Measurements from ENCODE around the gene STARD7.
"Not testable (repeated sequence)": the region's sequence is repeated elsewhere in the genome, so short reads cannot be mapped to it uniquely, and the experiment has no call there.

The STARD7 gene, protein sequence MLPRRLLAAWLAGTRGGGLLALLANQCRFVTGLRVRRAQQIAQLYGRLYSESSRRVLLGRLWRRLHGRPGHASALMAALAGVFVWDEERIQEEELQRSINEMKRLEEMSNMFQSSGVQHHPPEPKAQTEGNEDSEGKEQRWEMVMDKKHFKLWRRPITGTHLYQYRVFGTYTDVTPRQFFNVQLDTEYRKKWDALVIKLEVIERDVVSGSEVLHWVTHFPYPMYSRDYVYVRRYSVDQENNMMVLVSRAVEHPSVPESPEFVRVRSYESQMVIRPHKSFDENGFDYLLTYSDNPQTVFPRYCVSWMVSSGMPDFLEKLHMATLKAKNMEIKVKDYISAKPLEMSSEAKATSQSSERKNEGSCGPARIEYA

DNA sequence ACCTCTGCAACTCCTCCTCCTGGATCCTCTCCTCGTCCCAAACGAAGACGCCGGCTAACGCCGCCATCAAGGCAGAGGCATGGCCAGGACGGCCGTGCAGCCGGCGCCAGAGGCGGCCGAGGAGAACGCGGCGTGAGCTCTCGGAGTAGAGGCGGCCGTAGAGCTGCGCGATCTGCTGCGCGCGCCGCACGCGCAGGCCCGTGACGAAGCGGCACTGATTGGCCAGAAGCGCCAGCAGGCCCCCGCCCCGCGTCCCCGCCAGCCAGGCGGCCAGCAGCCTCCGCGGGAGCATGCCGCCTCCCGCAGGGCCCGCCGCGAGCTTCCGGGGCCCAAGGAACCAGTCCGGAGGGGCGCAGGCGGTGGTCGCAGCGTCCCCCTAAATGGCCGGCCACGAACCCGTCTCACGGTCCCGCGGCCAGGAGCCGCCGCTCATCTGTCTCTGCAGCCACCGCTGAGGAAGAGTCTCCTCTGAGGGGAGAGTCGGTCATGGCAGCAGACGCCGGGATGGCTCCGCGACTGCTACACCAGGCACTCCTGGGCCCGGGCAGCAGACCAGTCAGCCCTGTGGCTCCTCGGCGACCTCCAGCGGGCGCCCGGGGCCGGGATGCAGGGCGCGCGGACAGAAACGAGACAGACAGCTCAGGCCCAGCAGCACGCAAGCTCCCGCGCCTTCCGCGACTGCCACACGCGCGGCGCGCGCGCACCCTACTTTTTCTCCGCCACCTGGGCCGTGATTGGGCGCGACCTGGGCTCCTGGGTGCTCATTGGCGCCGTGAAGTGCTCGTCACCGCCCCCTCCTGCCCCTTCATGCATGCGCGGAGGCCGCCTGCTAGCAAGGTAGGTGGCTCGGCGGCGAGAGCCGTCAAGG lies at the start of gene STARD7:
Gene STARD7 (minus strand): TSS at position 685 of the 868 bp plus-strand sequence. CDS start 393 bp downstream, at position 292.
- DNase-seq = peak; percentile 97

DNA sequence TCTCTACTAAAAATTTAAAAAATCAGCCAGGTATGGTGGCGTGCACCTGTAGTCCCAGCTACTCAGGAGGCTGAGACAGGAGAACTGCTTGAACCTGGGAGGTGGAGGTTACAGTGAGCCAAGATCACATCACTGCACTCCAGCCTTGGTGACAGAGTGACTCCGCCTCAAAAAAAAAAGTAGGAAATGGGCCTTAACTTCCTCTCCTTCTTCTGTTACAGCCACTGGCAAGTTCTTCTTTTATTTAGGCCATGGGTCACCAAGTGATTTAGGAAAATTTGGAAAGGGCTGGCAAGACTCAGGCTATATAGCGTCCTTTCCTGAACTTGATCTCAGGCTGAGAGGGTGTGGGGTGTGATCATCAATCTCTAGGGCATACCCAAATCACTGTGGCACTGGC lies 49.1 kb upstream of the STARD7 start:
- DNase-seq = not testable (repeated sequence)

DNA sequence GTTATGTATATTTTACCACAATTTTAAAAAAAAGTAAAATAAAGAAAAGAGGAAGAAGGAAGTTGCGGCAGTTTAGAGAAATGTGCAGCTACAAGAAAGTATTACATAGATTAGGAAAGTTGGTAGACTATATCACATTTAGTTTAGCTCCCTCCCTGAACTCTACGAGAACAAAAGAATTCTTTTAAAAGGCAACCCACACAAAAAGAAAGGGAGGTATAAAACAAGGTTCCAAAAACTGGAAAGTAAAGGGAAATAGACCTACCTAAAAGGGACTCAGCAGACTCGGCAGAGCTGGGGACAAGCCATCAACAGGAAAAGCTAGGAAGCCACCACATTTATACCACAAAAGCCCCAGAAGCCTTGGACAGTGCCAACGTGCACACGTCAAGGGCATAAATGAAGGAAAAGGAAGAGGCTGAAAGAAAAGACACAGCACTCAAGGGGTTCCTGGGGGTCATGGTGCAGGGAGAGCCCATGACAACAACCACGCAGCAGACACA lies 48.0 kb upstream of the STARD7 start:
- DNase-seq = no peak

DNA sequence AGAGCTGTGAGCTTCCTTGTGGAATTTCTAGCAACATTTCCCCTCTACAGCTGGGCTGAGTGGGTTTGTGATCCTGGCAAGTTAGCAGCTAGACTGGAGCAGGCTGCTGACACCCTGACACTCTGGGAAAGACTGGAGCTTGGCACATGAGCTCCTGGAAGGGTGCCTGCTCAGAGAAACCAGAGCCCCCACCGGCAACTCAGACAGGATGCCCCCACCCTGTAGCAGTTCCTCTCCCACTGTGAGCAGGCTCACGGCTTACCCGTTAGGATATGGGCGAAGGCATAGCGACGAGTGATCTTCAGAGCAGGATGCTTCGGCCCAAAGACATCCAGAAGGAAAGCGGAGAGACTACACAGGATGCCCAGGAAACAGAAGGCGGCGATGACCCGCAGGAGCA lies 45.9 kb upstream of the STARD7 start:
- no peak for DNase-seq

DNA sequence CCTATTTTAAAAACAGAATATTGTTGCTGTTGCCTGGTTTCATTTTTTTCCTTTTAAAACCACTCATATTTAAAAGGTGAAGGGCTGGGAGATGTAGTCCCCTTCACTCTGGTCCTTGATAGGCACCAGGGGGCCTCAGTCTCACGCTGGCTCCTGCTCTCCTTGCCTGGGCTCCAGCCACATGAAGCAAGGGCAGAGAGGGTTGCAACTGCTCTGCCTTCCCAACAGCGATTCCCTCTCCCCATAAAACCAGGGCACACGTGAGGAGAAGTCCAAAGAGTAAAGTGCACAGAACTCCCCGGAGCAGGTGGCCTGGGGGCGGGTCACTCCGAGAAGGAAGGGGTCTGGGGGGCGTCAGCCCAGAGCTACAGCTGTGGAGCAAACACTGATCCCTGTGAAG lies 44.4 kb upstream of the STARD7 start:
- no peak for DNase-seq

DNA sequence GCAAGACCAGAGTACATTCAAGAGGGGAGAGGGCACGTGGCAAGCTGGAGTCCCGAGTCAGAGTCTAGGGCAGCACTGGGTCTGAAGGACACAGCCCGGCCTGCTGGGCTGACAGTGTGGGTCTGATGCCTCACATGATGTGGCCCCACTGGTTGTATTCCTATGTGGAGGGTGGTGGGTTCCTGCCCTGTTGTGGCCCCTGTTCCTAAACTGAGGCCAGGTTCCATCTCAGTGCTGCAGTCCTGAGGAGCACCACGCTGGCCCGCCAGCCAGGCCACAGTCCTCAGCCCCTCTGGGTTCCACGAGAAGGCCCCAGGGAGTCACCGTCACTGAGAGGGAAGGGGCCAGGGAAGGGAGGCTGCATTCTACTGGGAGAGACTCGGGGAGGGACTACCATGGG lies 43.9 kb upstream of the STARD7 start:
- DNase-seq = no peak

DNA sequence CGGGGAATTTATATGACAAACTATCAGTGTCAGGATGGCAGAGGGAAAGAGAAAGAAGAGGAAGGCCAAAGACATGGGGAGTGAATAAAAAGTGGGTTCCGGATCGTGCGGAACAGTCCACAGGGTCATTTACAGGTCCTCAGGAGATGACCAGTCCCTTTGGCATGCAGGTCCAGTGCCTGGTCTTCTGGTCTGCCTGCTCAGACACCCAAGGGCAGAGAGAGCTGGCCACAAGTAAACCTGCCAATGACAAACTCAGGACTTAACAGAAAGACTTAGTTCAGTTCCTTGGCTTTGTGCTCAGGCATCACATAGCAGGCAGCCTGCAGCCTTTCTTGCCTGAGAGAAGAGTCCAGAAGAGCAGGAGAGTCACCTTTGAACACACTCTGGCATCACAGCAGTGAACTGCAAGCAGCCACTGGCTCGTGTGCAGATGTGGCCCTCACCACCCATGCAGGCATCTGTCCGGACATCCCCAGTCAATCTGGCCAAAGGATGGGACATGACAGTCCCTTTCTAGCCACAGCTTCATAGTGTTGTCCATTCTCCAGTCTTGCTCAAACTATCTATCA lies 43.2 kb upstream of the STARD7 start:
- DNase-seq = no peak

DNA sequence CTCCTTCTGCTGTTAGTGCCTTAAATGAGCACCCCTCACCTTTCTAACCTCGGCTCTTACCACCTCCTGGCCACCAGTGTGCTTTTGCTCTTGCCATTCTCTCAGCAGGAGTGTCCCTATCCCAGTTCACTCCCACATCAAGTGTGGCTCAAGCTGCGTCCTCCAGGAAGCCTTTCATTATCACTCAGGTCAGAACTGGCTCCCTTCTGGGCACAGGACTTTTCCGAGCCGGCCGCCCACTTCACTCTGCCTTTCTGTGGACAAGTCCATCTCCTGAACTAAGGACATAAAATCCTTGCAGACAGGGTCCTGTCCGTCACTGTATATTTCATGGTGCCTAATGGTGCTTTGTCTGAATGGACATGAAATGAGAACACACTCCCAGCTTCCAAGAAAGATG lies 41.6 kb upstream of the STARD7 start:
- DNase-seq = no peak

DNA sequence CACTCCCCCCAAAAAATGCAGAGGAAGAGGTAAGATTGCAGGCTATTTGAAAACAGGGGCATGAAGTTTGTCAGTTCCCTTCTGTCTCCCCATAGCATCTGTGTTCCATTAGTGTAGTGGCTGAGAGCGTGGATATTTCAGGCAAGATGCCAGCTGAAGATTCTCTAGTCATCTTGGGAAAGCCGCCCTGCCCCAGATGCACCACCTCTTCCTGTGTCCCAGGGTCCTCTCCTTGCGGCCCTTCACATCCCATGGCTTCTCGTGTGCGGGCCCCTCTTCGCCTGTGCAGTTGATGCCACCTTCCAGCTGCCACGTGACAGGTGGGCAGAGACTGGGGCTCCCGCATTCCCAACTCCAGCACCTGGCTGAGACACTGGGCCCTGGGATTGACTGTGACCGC lies 41.0 kb upstream of the STARD7 start:
- no peak for DNase-seq

DNA sequence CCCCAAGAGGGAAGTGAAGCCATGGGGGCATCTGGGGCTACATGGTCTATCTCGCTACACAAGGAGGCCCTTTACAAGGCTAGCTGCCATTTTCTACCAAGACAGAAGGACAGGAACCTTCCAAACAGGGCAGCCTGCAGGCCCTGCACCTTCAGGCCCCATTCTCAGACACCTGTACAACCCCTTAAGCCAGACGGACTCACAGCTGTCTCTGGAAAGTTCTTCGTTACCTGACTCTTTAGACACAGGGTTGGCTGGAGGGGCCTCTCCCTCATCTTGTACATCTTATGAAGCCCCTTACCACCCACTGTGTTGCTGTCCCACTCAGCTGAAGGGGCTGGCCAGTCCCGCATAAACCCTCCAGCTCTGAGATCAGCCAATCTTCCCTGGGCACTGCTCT lies 40.0 kb upstream of the STARD7 start:
- DNase-seq = no peak

DNA sequence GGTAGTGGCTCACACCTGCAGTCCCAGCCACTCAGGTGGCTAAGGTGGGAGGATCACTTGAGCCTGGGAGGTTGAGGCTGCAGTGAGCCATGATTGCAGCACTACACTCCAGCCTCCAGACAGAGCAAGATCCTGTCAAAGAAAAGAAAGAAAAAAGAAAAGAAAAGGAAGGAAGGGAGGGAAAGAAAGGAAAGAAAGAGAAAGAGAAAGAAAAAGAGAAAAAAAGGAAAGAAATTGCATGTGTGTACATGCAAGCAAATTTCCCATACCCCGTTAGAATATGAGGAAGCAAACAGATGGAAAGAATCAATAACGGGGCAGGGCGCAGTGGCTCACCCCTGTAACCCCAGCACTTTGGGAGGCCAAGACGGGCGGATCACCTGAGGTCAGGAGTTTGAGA lies 39.3 kb upstream of the STARD7 start:
- no peak for DNase-seq

DNA sequence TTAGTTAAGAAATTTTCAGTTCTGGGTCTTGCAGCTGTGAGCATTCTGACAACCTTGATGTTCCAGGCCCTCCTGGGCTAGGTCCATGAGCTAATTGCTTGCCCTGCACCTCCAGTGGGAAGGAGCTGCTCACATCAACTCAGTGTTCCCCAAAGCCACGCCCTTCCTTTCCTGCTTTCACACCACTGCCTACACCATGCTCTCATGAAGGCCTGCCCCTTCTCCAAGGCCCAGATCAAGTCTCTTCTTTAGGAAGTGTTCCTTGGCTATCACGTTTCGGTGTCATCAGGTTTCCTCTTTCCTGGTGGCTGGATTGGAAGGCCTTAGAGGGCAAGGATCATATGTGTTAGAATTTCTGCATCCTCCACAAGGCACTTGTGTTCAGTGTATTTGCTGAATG lies 38.4 kb upstream of the STARD7 start:
- no peak for DNase-seq

DNA sequence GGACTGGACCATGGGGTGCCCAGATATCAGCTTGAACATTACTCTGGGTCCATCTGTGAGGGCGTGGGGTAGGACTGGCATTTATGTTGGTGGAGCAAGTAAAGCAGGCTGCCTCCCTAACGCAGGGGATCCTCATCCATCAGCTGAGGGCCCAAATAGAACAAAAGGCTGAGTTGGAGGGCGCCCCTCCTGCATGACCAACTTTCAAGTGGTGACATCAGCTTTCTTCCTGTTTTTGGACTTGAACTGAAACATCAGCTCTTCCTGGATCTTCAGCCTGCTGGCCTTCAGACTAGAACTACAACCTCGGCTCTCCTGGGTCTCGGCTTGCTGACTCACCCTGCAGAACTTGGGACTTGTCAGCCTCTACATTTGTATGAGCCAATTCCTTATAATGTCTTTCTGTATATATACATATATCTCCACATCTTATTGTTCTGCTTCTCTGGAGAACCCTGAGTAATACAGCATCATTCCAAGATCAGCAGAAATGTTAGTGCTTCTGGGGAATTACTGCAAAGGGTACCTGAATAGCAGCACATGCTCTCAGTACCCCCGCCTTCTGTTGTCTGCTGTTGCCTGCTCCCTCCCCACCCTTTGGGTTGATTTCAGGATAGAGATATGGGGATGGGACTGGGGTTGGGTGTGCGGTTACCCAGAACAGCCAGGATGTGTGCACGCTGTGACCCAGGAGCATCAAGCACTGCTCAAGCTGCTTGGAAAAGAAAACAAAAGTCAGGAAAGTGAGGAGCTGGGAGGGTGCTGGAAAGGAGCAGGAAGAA lies 37.2 kb upstream of the STARD7 start:
- DNase-seq = peak; percentile 17

DNA sequence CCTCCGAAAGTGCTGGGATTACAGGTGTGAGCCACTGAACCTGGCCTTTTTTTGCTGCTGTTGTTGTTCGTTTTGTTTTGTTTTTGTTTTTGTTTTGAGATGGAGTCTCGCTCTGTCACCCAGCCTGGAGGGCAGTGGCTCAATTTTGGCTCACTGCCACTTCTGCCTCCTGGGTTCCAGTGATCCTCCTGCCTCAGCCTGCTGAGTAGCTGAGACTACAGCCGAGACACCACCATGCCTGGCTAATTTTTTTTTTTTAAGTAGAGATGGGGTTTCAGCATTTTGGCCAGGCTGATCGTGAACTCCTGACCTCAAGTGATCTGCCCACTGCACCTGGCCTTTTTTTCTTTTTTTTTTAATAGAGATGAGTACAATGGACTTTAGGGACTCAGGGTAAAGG lies 35.2 kb upstream of the STARD7 start:
- no peak for DNase-seq

DNA sequence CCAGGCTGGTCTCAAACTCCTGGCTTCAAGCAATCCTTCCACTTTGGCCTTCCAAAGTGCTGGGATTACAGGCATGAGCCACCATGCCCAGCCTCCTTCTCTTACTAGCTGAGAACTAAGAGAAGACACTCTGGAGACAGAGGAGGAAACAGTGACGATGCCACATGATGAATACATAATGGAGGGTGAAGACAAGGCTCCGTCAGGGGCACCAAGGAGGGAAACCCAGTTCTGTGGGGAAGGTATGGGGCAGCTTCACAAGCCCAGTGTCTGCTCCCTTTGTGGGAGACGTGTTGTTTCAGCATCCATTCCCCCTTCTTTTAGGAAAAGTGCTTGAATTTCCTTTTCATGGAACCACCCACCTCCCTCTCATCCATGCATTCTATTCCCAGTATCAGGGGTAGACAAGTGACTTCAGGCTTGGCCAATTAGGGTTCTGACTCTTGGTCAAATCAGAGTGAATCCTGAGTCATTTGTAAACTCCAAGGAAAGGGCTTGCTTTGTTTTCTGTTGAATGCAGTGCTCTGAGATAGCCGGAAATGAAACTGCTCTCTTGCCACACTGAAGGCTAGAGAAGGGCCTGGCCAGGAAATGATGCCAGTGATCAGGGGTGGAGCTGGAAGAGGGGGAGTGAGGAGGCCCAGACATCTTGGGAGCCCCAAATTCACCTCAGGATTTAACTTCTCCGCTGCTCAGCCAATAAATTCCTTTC lies 33.4 kb upstream of the STARD7 start:
- peak; percentile 55 for DNase-seq

DNA sequence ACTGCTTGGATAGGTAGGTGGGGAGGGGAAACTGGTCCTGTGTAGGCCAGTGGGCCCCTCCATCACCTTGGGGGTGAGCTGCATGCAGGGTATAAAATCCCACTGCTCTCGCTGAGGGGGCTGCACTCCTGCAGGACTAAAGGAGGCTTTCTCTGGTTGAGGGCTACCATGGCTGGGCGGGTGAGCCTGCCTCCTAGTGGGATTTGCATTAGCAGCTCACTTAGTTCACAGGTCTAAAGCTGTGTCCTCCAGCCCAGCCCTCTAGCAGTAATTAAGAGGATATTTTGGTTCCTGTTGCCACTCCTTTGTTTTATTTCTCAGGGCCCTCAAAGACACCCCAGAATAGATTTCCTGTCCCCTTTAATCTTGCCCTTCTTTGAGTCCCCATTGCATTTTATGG lies 32.6 kb upstream of the STARD7 start:
- no peak for DNase-seq

DNA sequence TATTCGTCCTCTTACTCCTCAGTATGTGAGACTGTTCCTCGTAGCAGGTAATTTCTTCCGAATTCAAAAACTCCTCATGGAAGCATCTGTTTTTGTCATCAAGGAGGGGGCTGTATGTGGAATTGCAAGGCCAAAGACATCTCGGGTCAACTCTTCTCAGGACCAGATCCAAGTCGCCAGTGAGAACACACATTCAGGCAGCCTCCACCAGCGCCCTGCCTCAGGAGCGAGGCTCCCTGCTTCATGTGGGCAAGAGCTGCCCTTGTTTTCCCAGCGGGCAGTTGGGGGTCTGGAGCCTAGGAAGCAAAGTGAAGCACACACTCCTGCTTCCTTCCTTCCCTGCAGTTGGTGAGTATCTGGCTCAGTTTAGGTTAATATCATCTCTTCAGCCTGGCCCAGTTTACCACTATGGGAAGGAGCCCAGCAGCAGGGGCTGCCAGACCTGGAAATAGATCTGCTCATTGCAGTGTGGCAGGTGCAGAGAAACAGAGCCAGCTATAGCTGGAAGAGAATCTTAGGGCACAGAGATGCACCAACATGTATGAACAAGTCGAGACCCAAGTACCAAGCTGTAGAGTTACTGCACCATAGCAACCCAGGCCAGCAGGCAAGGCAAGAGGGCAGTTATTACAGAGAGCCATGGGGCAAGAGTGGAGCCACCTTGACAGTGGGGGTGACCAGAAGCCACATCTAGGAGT lies 31.9 kb upstream of the STARD7 start:
- no peak for DNase-seq

DNA sequence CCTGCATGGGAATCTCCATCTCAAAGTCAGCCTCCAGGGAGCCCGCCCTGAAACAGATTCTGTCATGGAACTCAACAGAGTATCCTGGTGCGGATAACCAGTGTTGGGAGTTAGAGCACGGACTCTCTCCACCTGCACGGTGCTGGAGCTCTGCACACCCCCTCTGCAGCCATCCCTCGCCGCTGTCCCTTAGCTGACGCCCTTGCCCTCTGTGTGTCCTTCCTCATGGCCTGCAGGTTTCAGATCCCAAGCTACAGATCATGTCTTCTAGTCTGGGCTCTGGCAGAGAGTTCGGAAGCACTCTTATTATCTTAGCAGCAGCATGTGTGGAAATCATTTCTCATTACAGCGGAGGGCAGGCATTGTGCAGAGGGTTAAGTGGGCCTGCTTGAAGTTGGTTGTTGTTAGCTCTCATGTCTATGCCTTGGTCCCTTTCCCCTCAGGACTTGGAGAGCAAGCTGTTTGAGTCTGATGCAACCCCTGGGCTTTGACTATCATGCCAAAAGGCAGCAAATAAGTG lies 31.2 kb upstream of the STARD7 start:
- DNase-seq = no peak

DNA sequence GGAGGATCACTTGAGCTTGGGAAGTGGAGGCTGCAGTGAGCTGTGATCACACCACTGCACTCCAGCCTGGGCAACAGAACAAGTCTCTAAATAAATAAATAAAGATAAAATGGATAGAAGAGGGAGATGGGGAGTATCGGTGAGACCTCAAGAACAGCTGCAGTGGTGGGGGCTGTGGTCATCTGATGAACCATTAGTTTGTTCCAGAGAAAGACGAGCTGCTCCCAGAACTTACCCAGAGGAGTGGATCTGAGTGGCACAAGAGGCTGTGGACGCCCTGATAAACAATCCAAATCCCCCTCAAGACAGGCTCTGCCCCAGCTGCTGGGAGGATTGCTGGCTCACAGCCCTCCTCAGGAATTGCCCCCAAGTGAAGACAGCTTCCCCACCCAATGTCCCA lies 30.5 kb upstream of the STARD7 start:
- DNase-seq = no peak

DNA sequence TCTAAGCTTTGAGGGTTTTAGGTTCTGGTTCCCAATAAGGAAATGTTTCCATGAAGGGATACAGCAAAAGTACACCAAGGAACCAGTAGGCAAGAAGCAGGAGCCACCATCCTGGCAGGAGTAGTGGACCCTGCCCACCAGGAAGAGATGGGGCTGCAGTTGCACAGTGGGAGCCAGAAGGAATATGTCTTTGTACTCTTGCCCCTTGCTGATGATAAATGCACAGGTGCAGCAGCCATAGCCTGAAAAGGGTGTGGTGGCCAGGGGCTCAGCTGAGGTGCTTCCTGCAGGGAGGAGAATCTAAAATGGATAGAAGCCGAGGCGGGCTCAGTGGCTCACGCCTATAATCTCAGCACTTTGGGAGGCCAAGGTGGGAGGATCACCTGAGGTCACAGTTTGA lies 29.6 kb upstream of the STARD7 start:
- DNase-seq = no peak

DNA sequence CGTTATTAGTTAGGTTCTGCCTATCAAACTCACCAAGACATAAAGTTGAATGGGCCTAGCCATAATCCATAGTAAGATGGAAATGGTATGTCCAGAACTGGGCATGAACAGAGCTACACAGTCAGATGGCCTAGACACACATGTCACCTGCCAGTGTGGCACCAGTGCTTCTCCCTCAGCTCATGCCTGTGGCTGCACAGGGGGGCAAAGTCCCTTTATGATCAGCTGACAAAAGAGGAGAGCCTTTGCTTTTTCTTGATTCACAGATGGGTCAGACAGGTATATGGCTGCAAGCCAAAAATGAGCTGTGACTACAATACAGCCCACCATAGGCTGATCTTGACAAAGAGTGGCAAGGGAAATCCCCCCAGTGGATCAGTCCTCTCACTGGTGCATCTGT lies 28.3 kb upstream of the STARD7 start:
- no peak for DNase-seq

All from hematopoietic multipotent progenitor cell treated with erythropoietin and hydrocortisone succinate and interleukin-3 and kit ligand, for 8 days (in vitro differentiated cells).